SU-DHL-6 (cell line): ENCODE results near the gene GJA4.

Experiments used
- H2AFZ ChIP-seq: fragments of 200-600 bp; sonication (generic); 2 replicates; pipeline ENCODE4 v1.6.1; 2014; ENCODE audit warnings: low read depth, mild to moderate bottlenecking, moderate library complexity, mixed read lengths, antibody characterized with exemption, low read length; ENCODE audit not compliant: severe bottlenecking
- H3F3A ChIP-seq: fragments of 200-600 bp; shearing (Covaris generic); 2 replicates; pipeline ENCODE4 v1.6.0; 2016; ENCODE audit warnings: antibody characterized with exemption, mild to moderate bottlenecking; ENCODE audit not compliant: insufficient read depth
- H3K27ac ChIP-seq: fragments of 200-600 bp; sonication (generic); 2 replicates; pipeline ENCODE4 v1.5.1; 2016; ENCODE audit warnings: low read depth, mild to moderate bottlenecking, low read length, moderate library complexity, mixed read lengths
- H3K27me3 ChIP-seq: fragments of 200-600 bp; sonication (generic), shearing (Covaris generic); 2 replicates; pipeline ENCODE4 v1.6.0; 2014; ENCODE audit warnings: mild to moderate bottlenecking, low read length
- H3K36me3 ChIP-seq: fragments of 200-600 bp; sonication (generic); 2 replicates; pipeline ENCODE4 v1.6.1; 2014; ENCODE audit warnings: mild to moderate bottlenecking, low read length, mixed read lengths
- H3K4me2 ChIP-seq: fragments of 300-600, 200-600 bp; shearing (Covaris generic), sonication (generic); 2 replicates; pipeline ENCODE4 v1.6.0; 2014; ENCODE audit warnings: low read length, low read depth, mild to moderate bottlenecking; ENCODE audit not compliant: poor library complexity, severe bottlenecking
- H3K4me3 ChIP-seq: fragments of 200-600 bp; sonication (generic); 2 replicates; pipeline ENCODE4 v1.5.1; 2014; ENCODE audit warnings: antibody characterized with exemption, low read length, mild to moderate bottlenecking, mixed read lengths; ENCODE audit not compliant: insufficient read depth, poor library complexity, severe bottlenecking
- H3K79me2 ChIP-seq: fragments of 200-600 bp; sonication (generic); 2 replicates; pipeline ENCODE4 v1.6.1; 2014; ENCODE audit warnings: mild to moderate bottlenecking, low read length, moderate library complexity; ENCODE audit not compliant: insufficient read depth
- H3K9ac ChIP-seq: fragments of 200-600 bp; sonication (generic); 2 replicates; pipeline ENCODE4 v1.7.0; 2014; ENCODE audit warnings: mild to moderate bottlenecking, low read length
- H3K9me2 ChIP-seq: fragments of 200-600 bp; sonication (generic); replicated peaks from 2 replicates; pipeline ENCODE4 v1.6.1; 2014; ENCODE audit warnings: low read length; ENCODE audit not compliant: insufficient read depth
- H3K9me3 ChIP-seq: fragments of 200-600 bp; sonication (generic); 2 replicates; pipeline ENCODE4 v1.6.1; 2014; ENCODE audit warnings: low read length, mixed read lengths; ENCODE audit not compliant: insufficient read depth
- H4K20me1 ChIP-seq: fragments of 200-600 bp; sonication (generic); 2 replicates; pipeline ENCODE4 v1.6.1; 2014; ENCODE audit warnings: low read depth, mild to moderate bottlenecking, antibody characterized with exemption, low read length, moderate library complexity, mixed read lengths
- EZH2phosphoT487 ChIP-seq: fragments of 200-600 bp; sonication (generic), shearing (Covaris generic); conservative IDR thresholded peaks from 2 replicates; pipeline ENCODE4 v1.6.1; 2018; ENCODE audit warnings: mild to moderate bottlenecking, antibody characterized with exemption, low read length, moderate library complexity, mixed read lengths
- TF ChIP-seq, protein P1 (sequence below): fragments of 200-600 bp; sonication (generic); IDR thresholded peaks from one replicate; pipeline ENCODE4 v1.5.1; 2017; ENCODE audit warnings: antibody characterized with exemption, mild to moderate bottlenecking, low read length, moderate library complexity; ENCODE audit not compliant: insufficient read depth, poor library complexity, severe bottlenecking

GJA4 gene

DNA sequence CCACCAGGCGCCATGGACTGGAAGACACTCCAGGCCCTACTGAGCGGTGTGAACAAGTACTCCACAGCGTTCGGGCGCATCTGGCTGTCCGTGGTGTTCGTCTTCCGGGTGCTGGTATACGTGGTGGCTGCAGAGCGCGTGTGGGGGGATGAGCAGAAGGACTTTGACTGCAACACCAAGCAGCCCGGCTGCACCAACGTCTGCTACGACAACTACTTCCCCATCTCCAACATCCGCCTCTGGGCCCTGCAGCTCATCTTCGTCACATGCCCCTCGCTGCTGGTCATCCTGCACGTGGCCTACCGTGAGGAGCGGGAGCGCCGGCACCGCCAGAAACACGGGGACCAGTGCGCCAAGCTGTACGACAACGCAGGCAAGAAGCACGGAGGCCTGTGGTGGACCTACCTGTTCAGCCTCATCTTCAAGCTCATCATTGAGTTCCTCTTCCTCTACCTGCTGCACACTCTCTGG lies 8.0 kb upstream of the GJA4 start:
- H4K20me1 ChIP-seq, result no peaks in the 10 kb centered on the region
- H3K9me2 ChIP-seq, result no peaks in the 10 kb centered on the region
- H3K79me2 ChIP-seq, result no peaks in the 10 kb centered on the region
- H3K9ac ChIP-seq, result no peak overlapping the region
- no peak for TF ChIP-seq EZH2phosphoT487
- TF ChIP-seq, protein P1, sequence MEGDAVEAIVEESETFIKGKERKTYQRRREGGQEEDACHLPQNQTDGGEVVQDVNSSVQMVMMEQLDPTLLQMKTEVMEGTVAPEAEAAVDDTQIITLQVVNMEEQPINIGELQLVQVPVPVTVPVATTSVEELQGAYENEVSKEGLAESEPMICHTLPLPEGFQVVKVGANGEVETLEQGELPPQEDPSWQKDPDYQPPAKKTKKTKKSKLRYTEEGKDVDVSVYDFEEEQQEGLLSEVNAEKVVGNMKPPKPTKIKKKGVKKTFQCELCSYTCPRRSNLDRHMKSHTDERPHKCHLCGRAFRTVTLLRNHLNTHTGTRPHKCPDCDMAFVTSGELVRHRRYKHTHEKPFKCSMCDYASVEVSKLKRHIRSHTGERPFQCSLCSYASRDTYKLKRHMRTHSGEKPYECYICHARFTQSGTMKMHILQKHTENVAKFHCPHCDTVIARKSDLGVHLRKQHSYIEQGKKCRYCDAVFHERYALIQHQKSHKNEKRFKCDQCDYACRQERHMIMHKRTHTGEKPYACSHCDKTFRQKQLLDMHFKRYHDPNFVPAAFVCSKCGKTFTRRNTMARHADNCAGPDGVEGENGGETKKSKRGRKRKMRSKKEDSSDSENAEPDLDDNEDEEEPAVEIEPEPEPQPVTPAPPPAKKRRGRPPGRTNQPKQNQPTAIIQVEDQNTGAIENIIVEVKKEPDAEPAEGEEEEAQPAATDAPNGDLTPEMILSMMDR, result no peak
- H3K27ac ChIP-seq, result no peak overlapping the region
- H3K4me2 ChIP-seq, result no peak overlapping the region
- H3K36me3 ChIP-seq, result no peaks in the 10 kb centered on the region
- H3K4me3 ChIP-seq, result no peak overlapping the region
- no peaks in the 10 kb centered on the region for H3K9me3 ChIP-seq
- no peak overlapping the region for H2AFZ ChIP-seq
- H3F3A ChIP-seq, result no peaks in the 10 kb centered on the region
- H3K27me3 ChIP-seq, result no peaks in the 10 kb centered on the region

DNA sequence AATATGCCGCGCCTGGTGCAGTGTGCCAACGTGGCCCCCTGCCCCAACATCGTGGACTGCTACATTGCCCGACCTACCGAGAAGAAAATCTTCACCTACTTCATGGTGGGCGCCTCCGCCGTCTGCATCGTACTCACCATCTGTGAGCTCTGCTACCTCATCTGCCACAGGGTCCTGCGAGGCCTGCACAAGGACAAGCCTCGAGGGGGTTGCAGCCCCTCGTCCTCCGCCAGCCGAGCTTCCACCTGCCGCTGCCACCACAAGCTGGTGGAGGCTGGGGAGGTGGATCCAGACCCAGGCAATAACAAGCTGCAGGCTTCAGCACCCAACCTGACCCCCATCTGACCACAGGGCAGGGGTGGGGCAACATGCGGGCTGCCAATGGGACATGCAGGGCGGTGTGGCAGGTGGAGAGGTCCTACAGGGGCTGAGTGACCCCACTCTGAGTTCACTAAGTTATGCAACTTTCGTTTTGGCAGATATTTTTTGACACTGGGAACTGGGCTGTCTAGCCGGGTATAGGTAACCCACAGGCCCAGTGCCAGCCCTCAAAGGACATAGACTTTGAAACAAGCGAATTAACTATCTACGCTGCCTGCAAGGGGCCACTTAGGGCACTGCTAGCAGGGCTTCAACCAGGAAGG lies 7.4 kb upstream of the GJA4 start:
- no peaks in the 10 kb centered on the region for H3K27me3 ChIP-seq
- H4K20me1 ChIP-seq, result no peaks in the 10 kb centered on the region
- no peaks in the 10 kb centered on the region for H3F3A ChIP-seq
- no peaks in the 10 kb centered on the region for H3K79me2 ChIP-seq
- H2AFZ ChIP-seq, result no peak overlapping the region
- H3K9ac ChIP-seq, result no peak overlapping the region
- TF ChIP-seq EZH2phosphoT487, result no peak
- TF ChIP-seq, protein P1, result no peak
- H3K4me3 ChIP-seq, result no peak overlapping the region
- no peaks in the 10 kb centered on the region for H3K9me3 ChIP-seq
- no peaks in the 10 kb centered on the region for H3K9me2 ChIP-seq
- H3K36me3 ChIP-seq, result no peaks in the 10 kb centered on the region
- no peak overlapping the region for H3K4me2 ChIP-seq
- no peak overlapping the region for H3K27ac ChIP-seq

DNA sequence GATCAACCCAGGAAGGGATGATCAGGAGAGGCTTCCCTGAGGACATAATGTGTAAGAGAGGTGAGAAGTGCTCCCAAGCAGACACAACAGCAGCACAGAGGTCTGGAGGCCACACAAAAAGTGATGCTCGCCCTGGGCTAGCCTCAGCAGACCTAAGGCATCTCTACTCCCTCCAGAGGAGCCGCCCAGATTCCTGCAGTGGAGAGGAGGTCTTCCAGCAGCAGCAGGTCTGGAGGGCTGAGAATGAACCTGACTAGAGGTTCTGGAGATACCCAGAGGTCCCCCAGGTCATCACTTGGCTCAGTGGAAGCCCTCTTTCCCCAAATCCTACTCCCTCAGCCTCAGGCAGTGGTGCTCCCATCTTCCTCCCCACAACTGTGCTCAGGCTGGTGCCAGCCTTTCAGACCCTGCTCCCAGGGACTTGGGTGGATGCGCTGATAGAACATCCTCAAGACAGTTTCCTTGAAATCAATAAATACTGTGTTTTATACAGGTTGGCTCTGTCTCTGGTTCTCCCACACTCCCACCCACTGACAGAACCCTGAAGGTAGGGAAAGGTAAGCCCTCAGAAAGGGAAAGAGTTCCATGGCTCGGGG lies 6.8 kb upstream of the GJA4 start:
- Histone ChIP-seq H2AFZ (no peak overlapping the region), H3K9me3 (no peaks in the 10 kb centered on the region), H3K36me3 (no peaks in the 10 kb centered on the region), H3K4me2 (no peak overlapping the region), H3K9ac (no peak overlapping the region), H3F3A (no peaks in the 10 kb centered on the region), H3K4me3 (no peak overlapping the region), H3K79me2 (no peaks in the 10 kb centered on the region), H3K9me2 (no peaks in the 10 kb centered on the region), H3K27me3 (no peaks in the 10 kb centered on the region), H3K27ac (no peak overlapping the region), H4K20me1 (no peaks in the 10 kb centered on the region)
- TF ChIP-seq EZH2phosphoT487, result no peak
- TF ChIP-seq, protein P1, result no peak
